Measurements from ENCODE around the gene ARL4A. TPM values are rescaled to one million over a fixed set of nuclear protein-coding genes. Genes with fewer than 3 reads are reported as not detected.
A peak's percentile ranks its signal among the peaks of the same experiment; 100 is the strongest.

ARL4A gene
- total and polyA plus RNA-seq, 2 of the 13 experiments (the other 11 are each of a cell fraction or from before 2014, with no cell fraction given), result 10.8 to 25.6 TPM

- TF ChIP-seq, protein P1, sequence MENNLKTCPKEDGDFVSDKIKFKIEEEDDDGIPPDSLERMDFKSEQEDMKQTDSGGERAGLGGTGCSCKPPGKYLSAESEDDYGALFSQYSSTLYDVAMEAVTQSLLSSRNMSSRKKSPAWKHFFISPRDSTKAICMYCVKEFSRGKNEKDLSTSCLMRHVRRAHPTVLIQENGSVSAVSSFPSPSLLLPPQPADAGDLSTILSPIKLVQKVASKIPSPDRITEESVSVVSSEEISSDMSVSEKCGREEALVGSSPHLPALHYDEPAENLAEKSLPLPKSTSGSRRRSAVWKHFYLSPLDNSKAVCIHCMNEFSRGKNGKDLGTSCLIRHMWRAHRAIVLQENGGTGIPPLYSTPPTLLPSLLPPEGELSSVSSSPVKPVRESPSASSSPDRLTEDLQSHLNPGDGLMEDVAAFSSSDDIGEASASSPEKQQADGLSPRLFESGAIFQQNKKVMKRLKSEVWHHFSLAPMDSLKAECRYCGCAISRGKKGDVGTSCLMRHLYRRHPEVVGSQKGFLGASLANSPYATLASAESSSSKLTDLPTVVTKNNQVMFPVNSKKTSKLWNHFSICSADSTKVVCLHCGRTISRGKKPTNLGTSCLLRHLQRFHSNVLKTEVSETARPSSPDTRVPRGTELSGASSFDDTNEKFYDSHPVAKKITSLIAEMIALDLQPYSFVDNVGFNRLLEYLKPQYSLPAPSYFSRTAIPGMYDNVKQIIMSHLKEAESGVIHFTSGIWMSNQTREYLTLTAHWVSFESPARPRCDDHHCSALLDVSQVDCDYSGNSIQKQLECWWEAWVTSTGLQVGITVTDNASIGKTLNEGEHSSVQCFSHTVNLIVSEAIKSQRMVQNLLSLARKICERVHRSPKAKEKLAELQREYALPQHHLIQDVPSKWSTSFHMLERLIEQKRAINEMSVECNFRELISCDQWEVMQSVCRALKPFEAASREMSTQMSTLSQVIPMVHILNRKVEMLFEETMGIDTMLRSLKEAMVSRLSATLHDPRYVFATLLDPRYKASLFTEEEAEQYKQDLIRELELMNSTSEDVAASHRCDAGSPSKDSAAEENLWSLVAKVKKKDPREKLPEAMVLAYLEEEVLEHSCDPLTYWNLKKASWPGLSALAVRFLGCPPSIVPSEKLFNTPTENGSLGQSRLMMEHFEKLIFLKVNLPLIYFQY (CRISPR knock-in tag; IDR thresholded peaks at IDR 0.05; ENCODE audit: borderline replicate concordance), result no peak; the same call in 1 of the 2 replicates
- no peak for TF ChIP-seq ZNF839 (CRISPR knock-in tag; IDR thresholded peaks at IDR 0.05; ENCODE audit: borderline replicate concordance)
- no peak; the same call in 1 of the 2 replicates for TF ChIP-seq SPEN (CRISPR knock-in tag; IDR thresholded peaks at IDR 0.05; ENCODE audit: low read depth)
- TF ChIP-seq ZNF678 (CRISPR knock-in tag; IDR thresholded peaks at IDR 0.05), result no peak; the same call in 1 of the 2 replicates
- TF ChIP-seq, protein P2, sequence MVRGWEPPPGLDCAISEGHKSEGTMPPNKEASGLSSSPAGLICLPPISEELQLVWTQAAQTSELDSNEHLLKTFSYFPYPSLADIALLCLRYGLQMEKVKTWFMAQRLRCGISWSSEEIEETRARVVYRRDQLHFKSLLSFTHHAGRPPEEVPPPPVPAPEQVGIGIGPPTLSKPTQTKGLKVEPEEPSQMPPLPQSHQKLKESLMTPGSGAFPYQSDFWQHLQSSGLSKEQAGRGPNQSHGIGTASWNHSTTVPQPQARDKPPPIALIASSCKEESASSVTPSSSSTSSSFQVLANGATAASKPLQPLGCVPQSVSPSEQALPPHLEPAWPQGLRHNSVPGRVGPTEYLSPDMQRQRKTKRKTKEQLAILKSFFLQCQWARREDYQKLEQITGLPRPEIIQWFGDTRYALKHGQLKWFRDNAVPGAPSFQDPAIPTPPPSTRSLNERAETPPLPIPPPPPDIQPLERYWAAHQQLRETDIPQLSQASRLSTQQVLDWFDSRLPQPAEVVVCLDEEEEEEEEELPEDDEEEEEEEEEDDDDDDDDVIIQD (CRISPR knock-in tag; IDR thresholded peaks at IDR 0.05; ENCODE audit: low read depth), result peak; percentile 87; the same call in 1 of the 2 replicates
- TF ChIP-seq, protein P3, sequence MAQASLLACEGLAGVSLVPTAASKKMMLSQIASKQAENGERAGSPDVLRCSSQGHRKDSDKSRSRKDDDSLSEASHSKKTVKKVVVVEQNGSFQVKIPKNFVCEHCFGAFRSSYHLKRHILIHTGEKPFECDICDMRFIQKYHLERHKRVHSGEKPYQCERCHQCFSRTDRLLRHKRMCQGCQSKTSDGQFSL (CRISPR knock-in tag; IDR thresholded peaks at IDR 0.05), result no peak
- 0 out of 2 replicates have a peak, but pooled peaks have one; percentile 8 for TF ChIP-seq PRMT3 (CRISPR knock-in tag; IDR thresholded peaks at IDR 0.05; ENCODE audit: borderline replicate concordance, low read depth)
- no peak for TF ChIP-seq PAF1 (CRISPR knock-in tag; IDR thresholded peaks at IDR 0.05)
- TF ChIP-seq SIN3A (IDR thresholded peaks at IDR 0.05; ENCODE audit: borderline replicate concordance, low read depth, low read length), result peak; percentile 94
- TF ChIP-seq ATM (IDR thresholded peaks at IDR 0.05; ENCODE audit: borderline replicate concordance), result no peak
- 0 out of 2 replicates have a peak, but pooled peaks have one; percentile 24 for TF ChIP-seq RXRB (CRISPR knock-in tag; IDR thresholded peaks at IDR 0.05; ENCODE audit: borderline replicate concordance)
- TF ChIP-seq POGK (CRISPR knock-in tag; conservative IDR thresholded peaks at IDR 0.05), result peak; percentile 71
- peak; percentile 96 for TF ChIP-seq ZNF652 (CRISPR knock-in tag; IDR thresholded peaks at IDR 0.05; ENCODE audit: borderline replicate concordance, low read depth)
- TF ChIP-seq KMT2B (CRISPR knock-in tag; IDR thresholded peaks at IDR 0.05), result peak; percentile 47
- TF ChIP-seq, protein P4, sequence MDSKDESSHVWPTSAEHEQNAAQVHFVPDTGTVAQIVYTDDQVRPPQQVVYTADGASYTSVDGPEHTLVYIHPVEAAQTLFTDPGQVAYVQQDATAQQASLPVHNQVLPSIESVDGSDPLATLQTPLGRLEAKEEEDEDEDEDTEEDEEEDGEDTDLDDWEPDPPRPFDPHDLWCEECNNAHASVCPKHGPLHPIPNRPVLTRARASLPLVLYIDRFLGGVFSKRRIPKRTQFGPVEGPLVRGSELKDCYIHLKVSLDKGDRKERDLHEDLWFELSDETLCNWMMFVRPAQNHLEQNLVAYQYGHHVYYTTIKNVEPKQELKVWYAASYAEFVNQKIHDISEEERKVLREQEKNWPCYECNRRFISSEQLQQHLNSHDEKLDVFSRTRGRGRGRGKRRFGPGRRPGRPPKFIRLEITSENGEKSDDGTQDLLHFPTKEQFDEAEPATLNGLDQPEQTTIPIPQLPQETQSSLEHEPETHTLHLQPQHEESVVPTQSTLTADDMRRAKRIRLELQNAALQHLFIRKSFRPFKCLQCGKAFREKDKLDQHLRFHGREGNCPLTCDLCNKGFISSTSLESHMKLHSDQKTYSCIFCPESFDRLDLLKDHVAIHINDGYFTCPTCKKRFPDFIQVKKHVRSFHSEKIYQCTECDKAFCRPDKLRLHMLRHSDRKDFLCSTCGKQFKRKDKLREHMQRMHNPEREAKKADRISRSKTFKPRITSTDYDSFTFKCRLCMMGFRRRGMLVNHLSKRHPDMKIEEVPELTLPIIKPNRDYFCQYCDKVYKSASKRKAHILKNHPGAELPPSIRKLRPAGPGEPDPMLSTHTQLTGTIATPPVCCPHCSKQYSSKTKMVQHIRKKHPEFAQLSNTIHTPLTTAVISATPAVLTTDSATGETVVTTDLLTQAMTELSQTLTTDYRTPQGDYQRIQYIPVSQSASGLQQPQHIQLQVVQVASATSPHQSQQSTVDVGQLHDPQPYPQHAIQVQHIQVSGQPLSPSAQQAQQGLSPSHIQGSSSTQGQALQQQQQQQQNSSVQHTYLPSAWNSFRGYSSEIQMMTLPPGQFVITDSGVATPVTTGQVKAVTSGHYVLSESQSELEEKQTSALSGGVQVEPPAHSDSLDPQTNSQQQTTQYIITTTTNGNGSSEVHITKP (CRISPR knock-in tag; IDR thresholded peaks at IDR 0.05; ENCODE audit: low read depth), result no peak
Measured at GRCh38 chr7:12686891-12687717, at the start of gene ARL4A (continued).

Measured in HepG2 (cell line).